H1 (cell line): ENCODE measurements around the gene CYRIA. TPM values are rescaled to one million over a fixed set of nuclear protein-coding genes. Genes with fewer than 3 reads are reported as not detected.

Experiments used
- ASH2L ChIP-seq: fragments of 200-600, 300-600 bp; sonication (generic); IDR thresholded peaks from one replicate; pipeline ENCODE4 v1.7.1; 2017; ENCODE audit warnings: low read length
- CHD7 ChIP-seq: fragments of 300-600 bp; sonication (generic); IDR thresholded peaks from 2 replicates; pipeline ENCODE4 v1.7.1; 2012; ENCODE audit warnings: low read length, moderate library complexity, mild to moderate bottlenecking, inconsistent platforms; ENCODE audit not compliant: insufficient replicate concordance
- RFX5 ChIP-seq: IDR thresholded peaks from 2 replicates; pipeline ENCODE4 v1.6.1; 2011; ENCODE audit warnings: low read depth, low read length, improper control_type of control experiment, borderline replicate concordance
- RXRA ChIP-seq: IDR thresholded peaks from 2 replicates; pipeline ENCODE4 v1.6.1; 2011; ENCODE audit warnings: low read depth, mild to moderate bottlenecking, low read length, moderate library complexity; ENCODE audit not compliant: insufficient read depth
- polyA plus RNA-seq, 7 experiments: library from polyadenylated mRNA; depleted of rRNA in 3 of 7; stranded (reverse) in 5 of 7; unstranded in 2 of 7; fragments of >200 nt in 5 of 7; fragments of 200-250 nt in 2 of 7; gene quantifications; 1 replicate in 5 of 7; 2 replicates in 1 of 7; 4 replicates in 1 of 7; pipeline versions ENCODE4 v1.2.1 to v1.2.3, GENCODE V29; 2011 to 2013; ENCODE audit warnings: missing spikeins in 2 of 7, mixed read lengths in 2 of 7
- total RNA-seq: library from RNA; stranded (reverse); fragmentation: NEBNext Ultra II Directional; extraction: Animal tissue kit (Norgen Biotek cat#: 25700); gene quantifications from 2 replicates; pipeline ENCODE4 v1.2.1, GENCODE V29; 2021

The CYRIA gene
- total and polyA plus RNA-seq, 2 of the 8 experiments (the other 6 are each of a cell fraction or from before 2014, with no cell fraction given) = 1.5 to 9.8 TPM

DNA sequence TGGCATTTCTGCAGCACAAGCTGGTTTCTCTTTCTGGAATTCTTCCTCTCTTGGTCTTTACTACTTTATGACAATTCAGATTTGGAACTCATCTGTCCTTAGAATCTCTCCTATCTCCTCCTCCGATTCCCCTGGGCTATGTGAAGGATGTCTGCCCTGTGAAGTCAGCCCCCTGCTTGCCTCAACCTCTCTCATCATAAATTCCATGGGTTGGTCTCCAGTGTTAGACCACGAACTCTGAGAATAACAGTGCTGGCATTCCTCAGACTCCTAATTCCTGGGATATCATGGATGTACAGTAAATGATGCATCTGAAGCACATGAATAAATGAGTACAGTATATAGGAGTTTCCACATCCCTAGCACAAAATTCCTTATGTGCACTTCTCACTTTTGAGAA lies 21.0 kb upstream of the CYRIA start (continued):
- TF ChIP-seq CHD7 = no peak
- no peak for TF ChIP-seq RXRA
- TF ChIP-seq RFX5 = no peak
- TF ChIP-seq ASH2L = no peak
